Thyroid gland (tissue), 4 donors: ENCODE measurements around the gene CYP20A1. TPM values are rescaled to one million over a fixed set of nuclear protein-coding genes. Genes with fewer than 3 reads are reported as not detected.

Experiments
- DNase-seq, 2 donors: peaks; one replicate each; pipeline ENCODE4 v3.0.0-alpha.2; 2019
- H3K27ac ChIP-seq, 3 donors: fragments of 200-600 bp; sonication (generic); 1 replicate in 2 of 3; 2 replicates in 1 of 3; pipeline ENCODE4 v1.5.1; 2016 to 2019; ENCODE audit warnings: mild to moderate bottlenecking in 1 of 3, moderate library complexity in 1 of 3
- H3K27me3 ChIP-seq: fragments of 200-600 bp; sonication (generic); one replicate; pipeline ENCODE4 v1.5.1; 2019
- H3K36me3 ChIP-seq, 2 donors: fragments of 200-600 bp; sonication (generic); one replicate each; pipeline ENCODE4 v1.5.1; 2016 to 2019
- H3K4me1 ChIP-seq, 2 donors: fragments of 200-600 bp; sonication (generic); one replicate each; pipeline ENCODE4 v1.5.1; 2017 to 2019
- H3K4me3 ChIP-seq, 3 donors: fragments of 200-600 bp; sonication (generic); replicated peaks in 1 of 3; 1 replicate in 2 of 3; 2 replicates in 1 of 3; pipeline ENCODE4 v1.5.1; 2016; ENCODE audit warnings: mild to moderate bottlenecking in 1 of 3
- H3K9me3 ChIP-seq: fragments of 200-600 bp; sonication (generic); one replicate; pipeline ENCODE4 v1.5.1; 2017
- CTCF ChIP-seq, 6 experiments: fragments of 200-600 bp in 3 of 6; fragments of 450-650 bp in 3 of 6; sonication (generic) in 3 of 6; IDR thresholded peaks; one replicate each; pipeline ENCODE4 v1.5.1; 2016 to 2019; ENCODE audit warnings: antibody characterized with exemption in 6 of 6, mild to moderate bottlenecking in 2 of 6, inconsistent platforms in 1 of 6, moderate library complexity in 1 of 6
- POLR2A ChIP-seq, 2 donors: fragments of 450-650 bp; IDR thresholded peaks; one replicate each; pipeline ENCODE4 v1.6.1; 2017; ENCODE audit warnings: antibody characterized with exemption in 2 of 2, mild to moderate bottlenecking in 2 of 2, moderate library complexity in 1 of 2
- WGBS, 2 donors: methylation state at CpG; one replicate each; pipeline ENCODE4 v1.1.5; 2017; 5-methylcytosine and 5-hydroxymethylcytosine counted together
- intact Hi-C: fragments of 100-400 bp; cut with DNase I; formaldehyde crosslinking; loops from one replicate; pipeline ENCODE4 v1.15.1; 2023
- small RNA-seq: library from RNA; depleted of rRNA; stranded (forward); fragments of <200 nt; gene quantifications from one replicate; pipeline ENCODE3, GENCODE V24; 2016
- total RNA-seq, 4 donors: library from RNA; depleted of rRNA; stranded (reverse); fragments of >200 nt; gene quantifications; one replicate each; pipeline ENCODE4 v1.2.3, GENCODE V29; 2016

The CYP20A1 gene
- total RNA-seq, 4 donors from 2014 or later: 41.4 to 59.5 (median 48.2) TPM

- Histone ChIP-seq H3K4me3 (no peak overlapping the region), H3K4me1 (peaks cover under 1% of the 10 kb centered on the region in 2 donors), H3K9me3 (no peaks in the 10 kb centered on the region), H3K36me3 (no peaks in the 10 kb centered on the region), H3K27me3 (no peaks in the 10 kb centered on the region), H3K27ac (no peak overlapping the region)
- DNase-seq: no peak
- intact Hi-C loops: no loop called here
- 92 to 98% methylated on average over 1 of the region's 1 CpG for WGBS, 2 donors
- TF ChIP-seq POLR2A (IDR thresholded peaks at IDR 0.05) (no peak), CTCF (IDR thresholded peaks at IDR 0.05) (no peak)
Observed at GRCh38 chr2:203346612-203347011, 107.8 kb downstream of the CYP20A1 start.

- TF ChIP-seq POLR2A (IDR thresholded peaks at IDR 0.05): no peak
- TF ChIP-seq CTCF (IDR thresholded peaks at IDR 0.05): no peak
- intact Hi-C loops: no loop called here
- no peaks in the 10 kb centered on the region for H3K9me3 ChIP-seq
- no peaks in the 10 kb centered on the region for H3K27me3 ChIP-seq
- H3K4me1 ChIP-seq: no peaks in the 10 kb centered on the region
- WGBS, 2 donors: 88 to 94% methylated on average over 4 of the region's 4 CpGs
- H3K27ac ChIP-seq: no peak overlapping the region
- H3K36me3 ChIP-seq: no peaks in the 10 kb centered on the region
- DNase-seq: no peak
- no peak overlapping the region for H3K4me3 ChIP-seq
Observed at GRCh38 chr2:203347375-203347774, 108.6 kb downstream of the CYP20A1 start.

- intact Hi-C loops: no loop called here
- Histone ChIP-seq H3K36me3 (no peaks in the 10 kb centered on the region), H3K27me3 (no peaks in the 10 kb centered on the region), H3K4me1 (peaks cover 0 to 4% of the 10 kb centered on the region in 2 donors), H3K9me3 (no peaks in the 10 kb centered on the region), H3K4me3 (no peak overlapping the region), H3K27ac (peak overlapping the region in 1 of 3 donors; percentile 10)
- no peak for DNase-seq
- TF ChIP-seq CTCF (IDR thresholded peaks at IDR 0.05) (no peak), POLR2A (IDR thresholded peaks at IDR 0.05) (no peak)
- 76 to 83% methylated on average over 5 of the region's 5 CpGs for WGBS, 2 donors
Observed at GRCh38 chr2:203352604-203353255, 113.9 kb downstream of the CYP20A1 start.

- no peak for DNase-seq
- TF ChIP-seq CTCF (IDR thresholded peaks at IDR 0.05) (no peak), POLR2A (IDR thresholded peaks at IDR 0.05) (no peak)
- intact Hi-C loops: no loop called here
- 75 to 80% methylated on average over 3 of the region's 3 CpGs for WGBS, 2 donors
- H3K4me1 ChIP-seq: peaks cover 0 to 4% of the 10 kb centered on the region in 2 donors
- H3K27ac ChIP-seq: no peak overlapping the region
- H3K36me3 ChIP-seq: no peaks in the 10 kb centered on the region
- H3K9me3 ChIP-seq: no peaks in the 10 kb centered on the region
- no peak overlapping the region for H3K4me3 ChIP-seq
- no peaks in the 10 kb centered on the region for H3K27me3 ChIP-seq
Observed at GRCh38 chr2:203354966-203355365, 116.1 kb downstream of the CYP20A1 start.

Small RNA genes within 50 kb of the gene (small RNA-seq; reads per million reads assigned to genes)
- not detected for gene RN7SL670P

Other genes starting within 250 kb of the CYP20A1 start
- 10 to 100 TPM; 58.8 to 88.8 (median 71.3) TPM for gene NBEAL1, start 224.1 kb upstream of the CYP20A1 start, total RNA-seq
- 10 to 100 TPM; 64.6 to 77.6 (median 67.6) TPM for gene ABI2, start 89.4 kb downstream of the CYP20A1 start, total RNA-seq